GM15510 (cell line): ENCODE results near the gene DMAC2L.
A peak's percentile ranks its signal among the peaks of the same experiment; 100 is the strongest.

Experiments
- POLR2A ChIP-seq: IDR thresholded peaks from 3 replicates; pipeline ENCODE4 v1.6.1; 2011; ENCODE audit warnings: borderline replicate concordance; ENCODE audit not compliant: insufficient read length; ENCODE audit errors: extremely low read depth

DMAC2L gene

GRCh38 chr14:50311972-50312733 lies at the start of gene DMAC2L, which contains the start of gene L2HGDH:
TSS of gene DMAC2L (plus strand) at chr14:50312324. CDS start at chr14:50321488, 9,164 bp downstream.
TSS of gene L2HGDH (minus strand) at chr14:50312229. CDS start at chr14:50312150, 79 bp downstream.
- peak; percentile 81 for TF ChIP-seq POLR2A

- TF ChIP-seq POLR2A: no peak
Measured at GRCh38 chr14:50262865-50263264, 49.3 kb upstream of the DMAC2L start.

DNA sequence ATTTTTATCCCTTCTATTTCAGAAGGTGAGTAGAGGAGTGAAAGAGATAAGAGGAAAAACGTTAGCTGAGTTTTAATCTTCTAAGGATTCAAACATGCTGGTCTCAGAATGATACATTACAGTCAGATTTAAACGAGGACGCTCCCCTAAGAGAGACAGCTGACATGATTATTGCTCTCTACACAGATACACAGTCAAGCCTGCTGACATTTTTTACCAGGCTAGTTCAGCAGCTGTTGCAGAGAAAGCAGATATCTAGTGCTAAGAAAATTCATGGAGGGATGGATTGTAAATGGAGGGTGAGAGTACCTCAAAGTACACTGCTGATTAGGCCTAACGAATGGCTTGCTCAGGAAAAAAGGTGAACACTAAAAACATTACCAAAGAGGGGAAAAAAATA lies 48.8 kb upstream of the DMAC2L start:
- TF ChIP-seq POLR2A: no peak

DNA sequence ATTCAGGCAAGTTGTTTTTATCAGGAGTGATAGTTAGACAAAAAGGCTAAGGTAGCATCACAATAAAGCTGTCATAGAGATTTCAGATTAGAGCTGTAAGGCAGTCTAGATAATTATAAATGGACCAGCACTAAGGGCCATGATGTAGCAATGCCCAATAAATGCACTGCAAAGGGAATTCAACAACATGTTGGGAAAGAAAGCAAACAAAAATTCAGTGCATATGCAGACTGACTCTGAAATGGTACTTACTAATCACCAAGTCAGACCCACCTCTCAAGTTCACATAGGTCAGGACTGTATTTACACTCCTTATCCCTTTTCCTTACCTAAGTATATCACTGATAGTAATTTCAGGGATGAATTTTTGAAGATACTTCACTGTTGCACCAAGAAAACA lies 47.1 kb upstream of the DMAC2L start:
- no peak for TF ChIP-seq POLR2A

GRCh38 chr14:50270932-50271331 lies 41.2 kb upstream of the DMAC2L start:
- TF ChIP-seq POLR2A: no peak

- no peak for TF ChIP-seq POLR2A
Measured at GRCh38 chr14:50272498-50272897, 39.6 kb upstream of the DMAC2L start.

DNA sequence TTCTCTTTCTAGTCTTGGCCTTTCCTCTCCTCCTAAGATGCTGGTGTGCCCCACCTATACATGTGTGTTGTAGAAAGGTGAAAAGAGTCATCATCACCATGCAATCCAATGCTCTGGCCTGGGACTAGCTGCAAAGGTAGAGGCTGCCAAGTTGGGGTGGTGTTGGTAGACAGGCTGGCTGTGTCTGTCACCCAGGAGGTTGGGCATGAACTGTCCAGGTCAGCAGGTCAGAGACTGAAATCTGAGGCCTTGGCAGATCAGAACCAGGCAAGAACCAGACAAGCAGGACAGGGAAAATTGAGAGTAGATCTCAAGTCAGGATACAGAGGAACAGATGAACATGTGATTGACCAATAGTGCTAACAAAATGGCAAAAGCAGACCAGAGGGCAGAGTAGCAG lies 26.3 kb upstream of the DMAC2L start:
- no peak for TF ChIP-seq POLR2A

DNA sequence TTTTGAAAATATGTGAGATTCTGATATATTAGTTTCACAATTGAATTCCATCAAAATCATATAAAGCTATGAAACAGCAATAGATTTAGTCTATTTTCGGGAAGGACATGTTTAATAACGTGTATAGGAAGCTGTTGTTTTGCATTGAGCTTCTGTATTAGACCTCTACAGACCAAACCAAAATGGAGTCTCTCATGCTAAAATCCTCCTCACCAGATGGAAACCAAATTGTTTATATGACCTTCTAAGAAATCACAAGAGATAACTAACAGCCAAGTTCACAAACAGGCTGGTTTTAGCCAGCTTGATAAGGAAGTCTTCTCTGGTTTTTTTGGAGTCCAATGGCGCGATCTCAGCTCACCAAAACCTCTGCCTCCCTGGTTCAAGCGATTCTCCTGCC lies 24.0 kb upstream of the DMAC2L start:
- TF ChIP-seq POLR2A: no peak

DNA sequence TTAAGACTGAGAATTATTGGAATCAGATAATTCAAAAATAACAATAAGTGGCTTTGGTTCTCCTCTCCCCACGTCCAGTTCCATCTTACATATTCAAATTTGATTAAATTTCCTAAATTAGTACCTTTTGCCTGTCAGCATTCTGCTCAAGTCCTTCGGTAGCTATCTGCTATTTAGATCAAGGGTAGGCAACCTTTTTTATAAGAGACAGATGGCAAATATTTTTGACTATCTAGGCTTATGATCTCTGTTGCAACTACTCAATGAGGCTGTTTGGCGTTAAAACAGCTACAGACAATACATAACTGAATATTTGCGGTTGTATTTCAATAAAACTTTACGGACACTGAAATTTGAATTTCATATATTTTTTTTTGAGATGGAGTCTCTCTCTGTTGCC lies 21.8 kb upstream of the DMAC2L start:
- no peak for TF ChIP-seq POLR2A

DNA sequence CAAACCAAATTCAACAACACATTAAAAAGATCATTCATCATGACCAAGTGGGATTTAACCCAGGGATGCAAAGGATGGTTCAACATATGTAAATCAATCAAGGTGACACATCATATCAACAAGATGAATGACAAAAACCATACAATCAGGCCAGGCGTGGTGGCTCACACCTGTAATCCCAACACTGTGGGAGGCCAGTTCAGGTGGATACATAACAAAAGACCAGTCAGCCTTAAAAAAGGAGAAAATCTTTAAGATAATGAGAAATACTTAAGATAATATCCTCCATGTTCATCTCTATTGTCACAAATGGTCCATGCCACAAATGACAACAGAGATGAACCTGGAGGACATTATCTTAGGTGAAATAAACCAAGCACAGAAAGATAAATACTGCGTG lies 12.5 kb upstream of the DMAC2L start:
- no peak for TF ChIP-seq POLR2A

DNA sequence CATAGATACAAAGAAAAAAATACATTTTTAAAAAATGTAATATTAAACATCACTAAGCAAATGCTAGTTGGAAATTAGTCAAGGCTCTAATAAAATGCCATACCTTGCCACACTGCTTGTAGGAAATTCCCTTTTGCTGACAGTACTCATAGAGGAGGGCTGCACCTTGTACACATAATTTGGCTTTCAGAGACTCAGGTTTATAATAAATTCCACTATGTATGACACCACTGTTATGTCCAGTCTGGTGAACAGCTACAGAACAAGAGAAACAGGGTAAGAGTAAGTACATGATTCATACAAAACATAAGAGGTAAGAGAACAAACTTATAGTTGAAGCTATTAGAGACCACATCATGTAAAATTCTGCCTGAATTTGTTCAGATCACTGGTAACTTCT lies 10.2 kb upstream of the DMAC2L start:
- TF ChIP-seq POLR2A: no peak

GRCh38 chr14:50303744-50304471 lies 8.2 kb upstream of the DMAC2L start:
- no peak for TF ChIP-seq POLR2A

- no peak for TF ChIP-seq POLR2A
Measured at GRCh38 chr14:50308363-50308915, 3.7 kb upstream of the DMAC2L start.

DNA sequence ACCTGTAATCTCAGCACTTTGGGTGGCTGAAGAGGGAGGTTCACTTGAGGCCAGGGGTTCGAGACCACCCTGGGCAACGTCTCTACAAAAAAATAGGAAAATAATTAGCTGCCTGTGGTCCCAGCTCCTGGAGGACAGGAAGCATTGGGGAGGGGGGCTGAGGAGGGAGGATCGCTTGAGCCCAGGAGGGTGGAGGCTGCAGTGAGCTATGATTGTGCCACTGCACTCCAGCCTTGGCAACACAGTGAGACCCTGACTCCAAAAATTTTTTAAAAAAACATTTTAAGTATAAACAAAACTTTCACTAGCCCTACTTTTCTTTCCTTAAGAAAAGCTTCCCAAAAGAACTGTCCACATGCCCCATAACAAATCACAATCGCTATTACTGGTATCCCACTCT lies 1.7 kb upstream of the DMAC2L start:
- TF ChIP-seq POLR2A: no peak

DNA sequence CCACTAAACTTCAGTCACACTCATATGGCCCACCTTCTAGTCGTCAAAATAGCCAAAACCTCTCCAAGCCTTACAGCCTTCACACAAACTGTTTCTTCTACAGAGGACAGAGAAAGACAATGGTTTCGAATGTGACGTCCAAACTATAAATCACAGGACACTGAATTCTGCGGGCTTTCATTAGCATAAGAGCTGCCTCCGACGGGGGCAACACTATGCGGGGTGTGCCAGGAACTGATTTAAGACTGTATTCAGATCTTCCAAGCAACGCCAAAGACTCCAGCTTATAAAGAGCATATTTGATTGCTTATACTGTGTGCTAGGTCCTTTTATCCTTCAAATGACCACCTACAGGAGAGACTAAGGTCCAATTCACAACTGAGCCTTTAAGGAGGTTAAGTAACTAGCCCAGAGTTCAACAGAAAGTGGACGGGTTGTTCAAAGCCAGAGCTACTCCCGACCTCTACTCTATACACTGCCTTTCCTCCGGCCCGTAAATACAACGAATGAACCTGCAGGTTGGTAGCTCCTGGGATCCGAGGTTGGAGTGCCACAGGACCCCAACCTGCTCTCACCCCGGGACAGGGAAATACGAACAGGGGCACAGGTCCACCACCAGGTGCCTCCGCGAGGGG lies 670 bp upstream of the DMAC2L start:
- no peak for TF ChIP-seq POLR2A

DNA sequence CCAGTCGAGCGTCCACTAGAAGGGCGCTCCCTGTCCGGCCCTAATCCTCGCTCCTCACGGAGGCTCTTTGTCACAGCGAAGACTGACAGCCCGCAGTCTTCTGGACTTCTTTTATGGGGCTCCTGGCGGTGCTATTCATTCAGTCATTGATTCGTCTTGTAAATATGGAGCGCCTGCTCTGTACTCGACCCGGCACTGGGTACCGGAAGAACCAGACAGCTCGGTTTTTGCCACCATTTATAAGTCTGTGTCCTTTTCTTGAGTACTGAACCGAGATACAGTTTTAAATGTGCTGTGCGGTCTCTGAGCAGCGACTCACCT lies 570 bp downstream of the DMAC2L start:
- TF ChIP-seq POLR2A: no peak

DNA sequence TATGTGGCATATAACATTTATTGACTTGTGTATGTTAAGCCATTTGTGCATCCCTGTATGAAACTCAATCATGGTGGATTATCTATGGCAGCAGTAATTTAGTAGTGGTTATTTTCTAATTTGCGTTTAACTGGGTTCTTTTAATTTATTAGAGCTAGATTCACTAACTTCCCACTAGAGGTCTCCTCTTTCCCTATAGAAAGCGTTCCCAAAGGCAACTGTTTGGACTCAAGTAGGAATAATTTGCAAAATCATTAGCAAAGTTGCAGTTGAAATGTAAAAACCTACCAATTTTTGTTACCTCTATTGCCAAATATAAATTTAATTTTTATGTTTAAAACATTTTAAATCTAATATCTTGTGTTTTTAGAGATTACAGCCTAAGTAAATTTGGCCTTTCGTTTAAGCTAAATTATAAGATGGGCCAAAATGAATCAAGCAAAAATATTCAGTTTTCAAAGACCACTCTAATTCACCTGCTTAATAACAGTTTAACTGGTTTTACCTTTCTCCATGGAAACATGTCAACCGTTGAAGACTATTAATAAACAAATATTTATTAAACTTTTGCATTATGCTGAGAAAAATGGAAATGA lies 6.0 kb downstream of the DMAC2L start:
- TF ChIP-seq POLR2A: no peak
